HEK293T (cell line): Measurements from ENCODE around the gene TMEM150B.

Experiments
- CTCF ChIA-PET: fragments of 350-600 bp; formaldehyde crosslinking; extraction: SDS; loops from one replicate; lab custom pipeline; 2021; ENCODE audit warnings: antibody characterized with exemption, inconsistent platforms; lab: Yijun Ruan, JAX
- POLR2A ChIA-PET: fragments of 350-600 bp; formaldehyde crosslinking; extraction: SDS; loops from one replicate; lab custom pipeline; 2020; ENCODE audit warnings: antibody characterized with exemption, inconsistent platforms; lab: Yijun Ruan, JAX
- DNase-seq: peaks from one replicate; pipeline ENCODE4 v3.0.0; 2012; ENCODE audit warnings: mixed read lengths; ENCODE audit errors: extremely low spot score
- ARNT ChIP-seq: fragments of 450-650 bp; IDR thresholded peaks from 2 replicates; pipeline ENCODE4 v1.6.1; 2017; ENCODE audit warnings: mild to moderate bottlenecking
- BHLHE40 ChIP-seq: fragments of 450-650 bp; IDR thresholded peaks from 2 replicates; pipeline ENCODE4 v1.6.1; 2016; ENCODE audit warnings: mild to moderate bottlenecking, moderate library complexity, borderline replicate concordance
- CTBP1 ChIP-seq: fragments of 450-650 bp; IDR thresholded peaks from 2 replicates; pipeline ENCODE4 v1.6.1; 2016; ENCODE audit warnings: borderline replicate concordance
- ELF4 ChIP-seq: fragments of 450-650 bp; IDR thresholded peaks from 2 replicates; pipeline ENCODE4 v1.6.1; 2017; ENCODE audit warnings: antibody characterized with exemption
- FOXA1 ChIP-seq: fragments of 450-650 bp; IDR thresholded peaks from 2 replicates; pipeline ENCODE4 v1.6.1; 2016; ENCODE audit warnings: mild to moderate bottlenecking
- FOXK2 ChIP-seq: fragments of 450-650 bp; IDR thresholded peaks from 2 replicates; pipeline ENCODE4 v1.6.1; 2016; ENCODE audit warnings: mild to moderate bottlenecking
- FOXM1 ChIP-seq: fragments of 450-650 bp; IDR thresholded peaks from 2 replicates; pipeline ENCODE4 v1.6.1; 2017; ENCODE audit warnings: mild to moderate bottlenecking, borderline replicate concordance
- HDGF ChIP-seq: fragments of 450-650 bp; IDR thresholded peaks from 2 replicates; pipeline ENCODE4 v1.6.1; 2017; ENCODE audit warnings: antibody characterized with exemption, borderline replicate concordance
- L3MBTL2 ChIP-seq: fragments of 450-650 bp; conservative IDR thresholded peaks from 2 replicates; pipeline ENCODE4 v1.6.1; 2016; ENCODE audit warnings: mild to moderate bottlenecking
- LEF1 ChIP-seq: fragments of 450-650 bp; IDR thresholded peaks from 2 replicates; pipeline ENCODE4 v1.6.1; 2017; ENCODE audit warnings: mild to moderate bottlenecking, borderline replicate concordance
- NFRKB ChIP-seq: fragments of 450-650 bp; IDR thresholded peaks from 2 replicates; pipeline ENCODE4 v1.6.1; 2016; ENCODE audit warnings: mild to moderate bottlenecking, moderate library complexity
- PKNOX1 ChIP-seq: fragments of 450-650 bp; IDR thresholded peaks from 2 replicates; pipeline ENCODE4 v1.6.1; 2016
- SP1 ChIP-seq: fragments of 450-650 bp; IDR thresholded peaks from 2 replicates; pipeline ENCODE4 v1.6.1; 2017
- SUZ12 ChIP-seq: fragments of 450-650 bp; IDR thresholded peaks from 2 replicates; pipeline ENCODE4 v1.6.1; 2016; ENCODE audit warnings: mild to moderate bottlenecking
- TARDBP ChIP-seq: fragments of 450-650 bp; IDR thresholded peaks from 2 replicates; pipeline ENCODE4 v1.6.1; 2016
- ZNF384 ChIP-seq: fragments of 450-650 bp; IDR thresholded peaks from 2 replicates; pipeline ENCODE4 v1.6.1; 2016

The TMEM150B gene

GRCh38 chr19:55319785-55320184, 5.4 kb downstream of the TMEM150B start:
- POLR2A ChIA-PET = interaction anchor here (0.7 kb wide), 1 partner anchor 17 kb away, joined by 3 read pairs; no protein-coding TSS in a partner anchor
- CTCF ChIA-PET = no interaction called here
- TF ChIP-seq SUZ12 = peak; percentile 92
- no peak for TF ChIP-seq PKNOX1
- peak; percentile 81 for TF ChIP-seq L3MBTL2
- peak; percentile 90 for DNase-seq

GRCh38 chr19:55316646-55317045, 8.5 kb downstream of the TMEM150B start:
- CTCF ChIA-PET = no interaction called here
- TF ChIP-seq FOXM1 = no peak
- TF ChIP-seq SUZ12 = no peak
- no peak for TF ChIP-seq TARDBP
- TF ChIP-seq SP1 = no peak
- no peak for TF ChIP-seq ARNT
- no peak for TF ChIP-seq HDGF
- no peak for DNase-seq
- POLR2A ChIA-PET = interaction anchor here (0.7 kb wide), 1 partner anchor 23 kb away, joined by 4 read pairs; no protein-coding TSS in a partner anchor

DNA sequence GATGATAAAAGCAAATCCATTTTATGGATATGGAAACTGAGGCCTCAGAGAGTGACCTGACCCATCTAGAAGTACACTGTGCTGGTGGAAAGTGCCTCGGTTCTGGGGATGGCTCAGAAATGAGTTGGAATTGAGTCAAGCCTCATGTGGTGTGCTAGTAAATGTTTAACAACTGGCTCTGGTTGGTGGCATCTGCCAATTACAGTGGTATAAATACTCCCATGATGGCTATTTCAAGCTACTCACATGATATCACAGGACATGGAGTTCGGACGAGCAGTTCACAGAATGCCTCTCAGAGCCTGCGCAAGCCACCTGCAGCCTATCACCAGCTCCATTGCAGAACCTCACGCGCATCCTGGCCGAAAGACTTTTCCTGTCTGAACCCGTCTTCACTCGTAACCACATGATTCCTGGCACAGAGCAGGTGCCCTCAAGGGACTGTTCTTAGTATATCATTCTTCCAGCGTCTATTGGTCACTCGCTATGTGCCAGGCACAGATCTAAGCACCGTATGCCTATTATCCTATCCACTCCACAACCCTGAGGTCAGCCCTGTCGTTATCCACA, 9.1 kb downstream of the TMEM150B start:
- POLR2A ChIA-PET = no interaction called here
- TF ChIP-seq HDGF (no peak), SUZ12 (no peak), LEF1 (no peak), CTBP1 (no peak), L3MBTL2 (no peak), ARNT (no peak), ELF4 (no peak), NFRKB (no peak)
- CTCF ChIA-PET = no interaction called here
- no peak for DNase-seq

DNA sequence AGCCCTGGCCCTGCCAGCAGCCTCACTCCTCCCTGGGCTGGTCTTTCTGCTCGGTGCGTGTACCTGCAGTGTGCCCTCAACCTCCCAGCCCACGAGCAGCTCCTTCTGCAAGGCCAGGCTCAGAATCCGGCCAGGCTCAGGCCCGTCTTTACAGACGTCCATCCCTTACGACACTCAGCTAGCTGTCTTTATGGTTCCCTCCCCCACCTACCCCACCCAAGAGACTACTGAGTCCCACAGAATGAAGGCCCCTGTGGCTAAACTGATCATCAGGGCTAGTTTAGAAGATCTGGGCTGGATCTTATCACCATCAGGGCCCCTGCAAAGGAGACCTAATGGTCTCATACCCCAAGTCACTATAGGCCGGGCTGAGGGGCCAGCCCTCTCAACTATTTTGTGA, 10.7 kb downstream of the TMEM150B start:
- TF ChIP-seq PKNOX1 (no peak), SUZ12 (no peak), ZNF384 (no peak), CTBP1 (no peak), TARDBP (no peak), L3MBTL2 (no peak), LEF1 (no peak), BHLHE40 (no peak), FOXA1 (no peak), SP1 (no peak), HDGF (no peak), NFRKB (no peak), ELF4 (no peak), ARNT (no peak), FOXK2 (no peak), FOXM1 (no peak)
- ChIA-PET POLR2A (no interaction called here), CTCF (no interaction called here)
- no peak for DNase-seq

- POLR2A ChIA-PET = interaction anchor here (1.3 kb wide), 1 partner anchor 95 kb away, joined by 3 read pairs; the partner anchor contains the start of gene UBE2S
- no peak for DNase-seq
- TF ChIP-seq CTBP1 = no peak
- CTCF ChIA-PET = interaction anchor here (0.9 kb wide), 1 partner anchor 11 kb away, joined by 3 read pairs; no protein-coding TSS in a partner anchor
These were observed 12.3 kb downstream of the TMEM150B start for GRCh38 chr19:55312621-55313512.

DNA sequence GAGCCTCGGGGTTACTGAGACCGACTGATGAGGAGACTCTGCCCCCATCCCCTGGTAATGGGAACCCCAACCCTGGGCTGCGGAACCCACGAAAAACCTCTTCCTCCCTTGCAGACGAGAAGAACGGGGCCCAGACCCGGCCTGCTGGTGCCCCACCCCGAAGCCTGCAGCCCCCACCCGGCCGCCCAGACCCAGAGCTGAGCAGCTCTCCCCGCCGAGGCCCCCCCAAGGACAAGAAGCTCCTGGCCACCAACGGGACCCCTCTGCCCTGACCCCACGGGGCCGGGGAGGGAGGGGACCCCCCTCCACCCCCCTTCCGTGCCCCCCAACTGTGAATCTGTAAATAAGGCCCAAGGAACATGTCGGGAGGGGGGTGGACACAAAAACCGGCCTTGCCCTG, 13.3 kb downstream of the TMEM150B start:
- DNase-seq = no peak
- ChIA-PET POLR2A (interaction anchor here (1.3 kb wide), 1 partner anchor 96 kb away, joined by 3 read pairs; the partner anchor contains the start of gene UBE2S), CTCF (interaction anchor here (0.8 kb wide), 1 partner anchor 164 kb away, joined by 4 read pairs; the partner anchor contains the start of gene ZNF628)
- TF ChIP-seq LEF1 (no peak), FOXK2 (no peak), ARNT (no peak), TARDBP (no peak), ELF4 (no peak), SP1 (no peak), FOXM1 (no peak), ZNF384 (no peak), FOXA1 (no peak), BHLHE40 (no peak), NFRKB (no peak), L3MBTL2 (no peak), HDGF (no peak), CTBP1 (no peak), PKNOX1 (no peak), SUZ12 (no peak)
